Stimulated activated CD8-positive, alpha-beta memory T cell treated with anti-CD3 and anti-CD28 coated beads, Interleukin-12 subunit alpha, Interleukin-12 subunit beta, amount 100 ng/mL, for 4 hours (primary cell): ENCODE data around the gene MAB21L4.
"Not testable (repeated sequence)": the region's sequence is repeated elsewhere in the genome, so short reads cannot be mapped to it uniquely, and the experiment has no call there.

Experiments used
- DNase-seq: peaks from one replicate; pipeline ENCODE4 v3.0.0-alpha.2; 2020; ENCODE audit warnings: low read depth

Gene MAB21L4

GRCh38 chr2:240857039-240858008 is 38.6 kb downstream of the MAB21L4 start:
- no peak for DNase-seq

- no peak for DNase-seq
Observed at GRCh38 chr2:240856151-240856980, 39.6 kb downstream of the MAB21L4 start.

GRCh38 chr2:240855670-240856069 is 40.3 kb downstream of the MAB21L4 start:
- no peak for DNase-seq

GRCh38 chr2:240852671-240853314 is 43.2 kb downstream of the MAB21L4 start:
- no peak for DNase-seq

- DNase-seq, result peak; percentile 62
Observed at GRCh38 chr2:240851078-240851991, 44.6 kb downstream of the MAB21L4 start.

- DNase-seq, result no peak
Observed at GRCh38 chr2:240850756-240851077, 45.2 kb downstream of the MAB21L4 start.

- DNase-seq, result no peak
Observed at GRCh38 chr2:240850026-240850425, 45.9 kb downstream of the MAB21L4 start.

GRCh38 chr2:240848900-240849680 is 46.9 kb downstream of the MAB21L4 start:
- no peak for DNase-seq

- DNase-seq, result no peak
Observed at GRCh38 chr2:240847817-240848216, 48.1 kb downstream of the MAB21L4 start.

GRCh38 chr2:240846873-240847595 is 48.9 kb downstream of the MAB21L4 start:
- no peak for DNase-seq

- DNase-seq, result not testable (repeated sequence)
Observed at GRCh38 chr2:240846309-240846708, 49.6 kb downstream of the MAB21L4 start.

GRCh38 chr2:240840435-240841060 is 55.4 kb downstream of the MAB21L4 start:
- no peak for DNase-seq

GRCh38 chr2:240839152-240840143 is 56.5 kb downstream of the MAB21L4 start:
- DNase-seq, result no peak

GRCh38 chr2:240837621-240838020 is 58.3 kb downstream of the MAB21L4 start:
- DNase-seq, result no peak

- DNase-seq, result no peak
Observed at GRCh38 chr2:240836781-240837467, 59.0 kb downstream of the MAB21L4 start.
